ENCODE measurements around the gene TACC3. TPM values are rescaled to one million over a fixed set of nuclear protein-coding genes. Genes with fewer than 3 reads are reported as not detected.

TACC3 gene
- total RNA-seq, result 7.6 TPM

GRCh38 chr4:1721003-1721665, at the start of gene TACC3, which contains the start of gene TMEM129:
TSS of gene TACC3 (plus strand) at chr4:1721521. CDS start at chr4:1723422, 1,901 bp downstream.
TSS of gene TMEM129 (minus strand) at chr4:1721323. CDS start at chr4:1720837, 486 bp downstream.

GRCh38 chr4:1683736-1684505, 37.4 kb upstream of the TACC3 start, which contains the start of gene FAM53A:
TSS of gene FAM53A (minus strand) at chr4:1684313. CDS start at chr4:1668741, 15,572 bp downstream.

GRCh38 chr4:1712216-1713002, 8.9 kb upstream of the TACC3 start, which contains the start of gene SLBP:
TSS of gene SLBP (minus strand) at chr4:1712319. CDS start at chr4:1712188, 131 bp downstream.

GRCh38 chr4:1792832-1793495, 71.6 kb downstream of the TACC3 start, which contains the start of gene FGFR3:
TSS of gene FGFR3 (plus strand) at chr4:1793293. CDS start at chr4:1793935, 642 bp downstream.

Small RNA genes lying within 50 kb of the gene (small RNA-seq; reads per million reads assigned to genes)
- not detected for gene RF00019

Other genes starting within 250 kb of the TACC3 start
- 1.4 TPM for gene FAM53A, start 37.2 kb upstream of the TACC3 start, total RNA-seq
- 39.0 TPM for gene SLBP, start 9.2 kb upstream of the TACC3 start, total RNA-seq
- gene TMEM129, start 198 bp upstream of the TACC3 start, total RNA-seq, result 20.1 TPM
- gene FGFR3, start 71.8 kb downstream of the TACC3 start, total RNA-seq, result 38.8 TPM
- gene LETM1, start 134.6 kb downstream of the TACC3 start, total RNA-seq, result 73.1 TPM
- gene NSD2, start 149.9 kb downstream of the TACC3 start, total RNA-seq, result 118 TPM

Measured in diencephalon (tissue), 1 donor.